ENCODE data around the gene HECTD2. TPM values are rescaled to one million over a fixed set of nuclear protein-coding genes. Genes with fewer than 3 reads are reported as not detected.

The HECTD2 gene
- total and polyA plus RNA-seq, 7 donors, result 2.4 to 29.3 (median 25.5) TPM

DNA sequence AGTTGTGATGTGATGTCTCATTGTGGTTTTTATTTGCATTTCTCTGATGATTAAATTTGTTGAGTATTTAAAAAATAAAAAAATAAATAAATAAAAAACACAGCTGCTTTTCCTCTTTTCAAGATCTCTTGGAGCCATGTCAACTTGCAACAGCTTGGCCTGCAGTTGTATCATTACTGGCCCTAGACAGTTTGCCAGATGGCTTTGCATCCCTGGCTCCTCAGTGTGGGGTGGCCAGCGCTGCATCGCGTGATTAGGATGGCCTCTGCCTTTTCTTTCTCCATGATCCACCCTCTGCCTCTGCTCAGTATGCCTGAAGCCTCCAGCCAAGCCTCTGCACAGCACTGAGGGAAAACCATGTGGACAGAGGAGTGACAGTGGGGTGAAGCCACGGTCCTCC lies 126.0 kb downstream of the HECTD2 start:
- Histone ChIP-seq H3K4me1 (peaks cover 0 to 10% (median 0%) of the 10 kb centered on the region in 4 donors), H3K9me3 (no peaks in the 10 kb centered on the region), H3K27me3 (no peaks in the 10 kb centered on the region), H3K36me3 (no peaks in the 10 kb centered on the region), H3K27ac (no peak overlapping the region), H3K4me3 (no peak overlapping the region)
- TF ChIP-seq POLR2A (IDR thresholded peaks at IDR 0.05), result no peak
- peak in 2 of 4 donors; percentile 12 to 40 for TF ChIP-seq POLR2AphosphoS5 (IDR thresholded peaks at IDR 0.05)
- intact Hi-C loops (cut with DNase I), result no loop called here
- DNase-seq, result peak; percentile 80
- WGBS, 2 donors, result 78 to 87% methylated on average over 4 of the region's 4 CpGs

DNA sequence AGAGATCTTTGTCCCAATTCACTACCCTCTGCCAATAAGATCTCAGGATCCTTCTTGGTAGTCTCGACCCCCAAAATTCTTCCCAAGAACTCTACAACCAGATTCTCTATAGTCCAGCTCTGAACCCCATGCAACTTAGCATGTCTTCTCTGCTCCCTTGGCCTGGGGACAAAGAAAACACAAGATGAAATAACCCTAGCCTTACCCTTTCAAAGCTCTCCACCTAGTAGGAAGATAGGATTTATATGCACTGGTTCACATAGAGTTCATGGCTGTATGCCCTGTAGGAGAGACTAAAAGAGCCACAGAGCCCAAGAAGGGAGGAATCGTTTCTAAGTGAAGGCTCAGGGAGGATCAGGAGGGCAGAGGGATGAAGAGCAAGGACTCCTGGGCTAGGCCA lies 126.6 kb downstream of the HECTD2 start:
- no peak overlapping the region for H3K4me3 ChIP-seq
- DNase-seq, result no peak
- no peak overlapping the region for H3K27ac ChIP-seq
- intact Hi-C loops (cut with DNase I), result no loop called here
- WGBS, 2 donors, result 67 to 73% methylated on average over 2 of the region's 2 CpGs
- no peaks in the 10 kb centered on the region for H3K27me3 ChIP-seq
- H3K4me1 ChIP-seq, result peaks cover 0 to 10% (median 0%) of the 10 kb centered on the region in 4 donors
- no peaks in the 10 kb centered on the region for H3K36me3 ChIP-seq
- TF ChIP-seq POLR2AphosphoS5 (IDR thresholded peaks at IDR 0.05) (no peak), CTCF (IDR thresholded peaks at IDR 0.05) (no peak), POLR2A (IDR thresholded peaks at IDR 0.05) (no peak), EP300 (IDR thresholded peaks at IDR 0.05) (no peak)
- no peaks in the 10 kb centered on the region for H3K9me3 ChIP-seq

DNA sequence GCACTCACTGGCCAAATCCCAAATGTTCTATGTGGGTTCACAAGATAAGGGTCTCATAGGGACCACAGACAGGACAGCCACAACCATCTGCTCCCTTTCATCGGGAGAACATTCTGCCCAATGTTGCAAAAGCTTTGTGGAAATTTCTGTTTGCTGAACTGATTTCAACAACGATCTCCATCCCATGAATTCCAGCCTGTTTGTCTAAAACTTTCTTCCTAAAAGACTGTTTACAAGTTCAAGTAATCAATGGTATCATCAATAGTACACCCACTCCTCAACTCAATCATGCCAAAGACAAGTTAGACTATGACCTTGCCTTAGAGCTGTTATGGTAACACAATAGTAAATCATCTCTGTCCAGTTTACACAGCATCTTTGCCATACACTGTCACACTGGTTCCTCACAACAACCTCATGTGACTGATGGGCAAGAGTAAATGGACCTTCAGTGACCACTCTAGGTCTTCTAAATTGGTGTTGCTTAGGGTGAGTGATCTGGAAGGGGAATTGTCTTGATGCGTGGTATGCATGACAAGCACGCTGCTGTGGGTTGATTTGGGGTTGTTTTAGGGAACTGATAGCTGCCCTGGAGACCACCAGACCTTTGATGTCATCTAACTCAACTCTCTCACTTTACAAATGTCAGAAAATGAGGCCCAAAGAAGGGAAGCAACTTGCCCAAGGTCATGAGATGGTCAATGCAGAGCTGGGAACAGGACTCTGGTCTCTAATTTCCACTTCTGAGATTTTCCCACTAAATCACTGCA lies 127.7 kb downstream of the HECTD2 start:
- TF ChIP-seq POLR2A (IDR thresholded peaks at IDR 0.05) (no peak), POLR2AphosphoS5 (IDR thresholded peaks at IDR 0.05) (no peak), CTCF (IDR thresholded peaks at IDR 0.05) (no peak), EP300 (IDR thresholded peaks at IDR 0.05) (no peak)
- no peaks in the 10 kb centered on the region for H3K36me3 ChIP-seq
- no peaks in the 10 kb centered on the region for H3K9me3 ChIP-seq
- peaks cover 0 to 10% (median 0%) of the 10 kb centered on the region in 4 donors for H3K4me1 ChIP-seq
- no peak for DNase-seq
- intact Hi-C loops (cut with DNase I), result no loop called here
- H3K27ac ChIP-seq, result no peak overlapping the region
- no peak overlapping the region for H3K4me3 ChIP-seq
- WGBS, 2 donors, result 88 to 89% methylated on average over 4 of the region's 4 CpGs
- H3K27me3 ChIP-seq, result no peaks in the 10 kb centered on the region

DNA sequence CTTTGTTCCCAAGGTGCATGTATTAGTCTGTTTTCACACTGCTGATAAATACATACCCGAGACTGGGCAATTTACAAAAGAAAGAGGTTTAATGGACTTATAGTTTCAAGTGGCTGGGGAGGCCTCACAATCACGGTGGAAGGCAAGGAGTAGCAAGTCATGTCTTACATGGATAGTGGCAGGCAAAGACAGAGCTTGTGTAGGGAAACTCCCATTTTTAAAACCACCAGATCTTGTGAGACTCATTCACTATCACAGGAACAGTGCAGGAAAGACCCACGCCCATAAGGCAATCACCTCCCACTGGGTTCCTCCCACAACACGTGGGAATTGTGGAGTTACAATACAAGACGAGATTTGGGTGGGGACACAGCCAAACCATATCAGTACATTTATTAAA lies 129.8 kb downstream of the HECTD2 start:
- no peak overlapping the region for H3K4me3 ChIP-seq
- intact Hi-C loops (cut with DNase I), result no loop called here
- WGBS, 2 donors, result 79 to 90% methylated on average over 5 of the region's 5 CpGs

DNA sequence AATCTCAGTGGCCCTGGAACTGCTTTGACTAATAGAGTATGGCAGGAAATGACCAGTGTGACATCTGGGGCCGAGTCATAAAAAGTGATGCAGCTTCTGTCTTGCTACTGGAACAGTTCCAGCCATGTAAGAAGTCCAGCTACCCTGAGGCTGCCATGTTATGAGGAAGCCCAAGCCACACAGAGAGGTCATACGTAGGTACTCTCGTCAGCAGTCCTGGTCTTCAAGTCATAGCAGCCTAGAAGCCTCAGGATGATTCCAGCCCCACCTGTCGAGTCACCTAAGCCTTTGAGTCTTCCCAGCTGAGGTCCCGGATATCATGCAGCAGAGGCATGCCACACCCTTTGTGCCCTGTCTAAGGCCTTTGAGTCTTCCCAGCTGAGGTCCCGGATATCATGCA lies 130.6 kb downstream of the HECTD2 start:
- intact Hi-C loops (cut with DNase I), result no loop called here
- Histone ChIP-seq H3K27ac (no peak overlapping the region), H3K27me3 (no peaks in the 10 kb centered on the region), H3K9me3 (no peaks in the 10 kb centered on the region), H3K4me3 (no peak overlapping the region), H3K4me1 (peaks cover 0 to 10% (median 0%) of the 10 kb centered on the region in 4 donors), H3K36me3 (no peaks in the 10 kb centered on the region)
- no peak for TF ChIP-seq POLR2AphosphoS5 (IDR thresholded peaks at IDR 0.05)
- no peak for TF ChIP-seq POLR2A (IDR thresholded peaks at IDR 0.05)
- TF ChIP-seq EP300 (IDR thresholded peaks at IDR 0.05), result no peak
- TF ChIP-seq CTCF (IDR thresholded peaks at IDR 0.05), result no peak
- no peak for DNase-seq
- 92 to 94% methylated on average over 6 of the region's 6 CpGs for WGBS, 2 donors

More for the DNA sequence above, 129.8 kb downstream of the HECTD2 start:
- TF ChIP-seq POLR2A (IDR thresholded peaks at IDR 0.05) (no peak), CTCF (IDR thresholded peaks at IDR 0.05) (no peak), EP300 (IDR thresholded peaks at IDR 0.05) (no peak)
- H3K27ac ChIP-seq, result no peak overlapping the region
- DNase-seq, result no peak
- peaks cover 0 to 10% (median 0%) of the 10 kb centered on the region in 4 donors for H3K4me1 ChIP-seq
- H3K36me3 ChIP-seq, result no peaks in the 10 kb centered on the region
- no peaks in the 10 kb centered on the region for H3K27me3 ChIP-seq
- no peaks in the 10 kb centered on the region for H3K9me3 ChIP-seq

Data from sigmoid colon (tissue), 7 donors.